ACC112 (cell line): Measurements from ENCODE around the gene PAX2.
A peak's percentile ranks its signal among the peaks of the same experiment; 100 is the strongest.

Source experiments
- H2AFZ ChIP-seq: fragments of 200-600 bp; sonication (generic); one replicate; pipeline ENCODE4 v1.6.0; 2017; ENCODE audit warnings: antibody characterized with exemption, low read length; ENCODE audit not compliant: unreplicated experiment
- H3K27ac ChIP-seq: fragments of 200-600 bp; sonication (generic); 2 replicates; pipeline ENCODE4 v1.5.1; 2014; ENCODE audit warnings: low read depth, mild to moderate bottlenecking, antibody characterized with exemption, low read length, moderate library complexity
- H3K27me3 ChIP-seq: fragments of 200-600 bp; sonication (generic); 2 replicates; pipeline ENCODE4 v1.6.1; 2014; ENCODE audit warnings: mild to moderate bottlenecking, antibody characterized with exemption, low read length, moderate library complexity, mixed read lengths; ENCODE audit not compliant: insufficient read depth
- H3K36me3 ChIP-seq: fragments of 200-600 bp; sonication (generic); 2 replicates; pipeline ENCODE4 v1.6.1; 2016; ENCODE audit warnings: mild to moderate bottlenecking, antibody characterized with exemption, low read length, moderate library complexity, mixed read lengths; ENCODE audit not compliant: insufficient read depth
- H3K4me1 ChIP-seq: fragments of 200-600 bp; sonication (generic); one replicate; pipeline ENCODE4 v1.6.1; 2016; ENCODE audit warnings: low read length, mixed read lengths; ENCODE audit not compliant: insufficient read depth, unreplicated experiment, control insufficient read depth
- H3K4me3 ChIP-seq: fragments of 200-600 bp; sonication (generic); 2 replicates; pipeline ENCODE4 v1.5.1; 2014; ENCODE audit warnings: mild to moderate bottlenecking, low read depth, low read length
- H3K79me2 ChIP-seq: fragments of 200-600 bp; sonication (generic); one replicate; pipeline ENCODE4 v1.6.0; 2016; ENCODE audit warnings: low read length; ENCODE audit not compliant: control insufficient read depth, unreplicated experiment, insufficient read depth

The PAX2 gene

DNA sequence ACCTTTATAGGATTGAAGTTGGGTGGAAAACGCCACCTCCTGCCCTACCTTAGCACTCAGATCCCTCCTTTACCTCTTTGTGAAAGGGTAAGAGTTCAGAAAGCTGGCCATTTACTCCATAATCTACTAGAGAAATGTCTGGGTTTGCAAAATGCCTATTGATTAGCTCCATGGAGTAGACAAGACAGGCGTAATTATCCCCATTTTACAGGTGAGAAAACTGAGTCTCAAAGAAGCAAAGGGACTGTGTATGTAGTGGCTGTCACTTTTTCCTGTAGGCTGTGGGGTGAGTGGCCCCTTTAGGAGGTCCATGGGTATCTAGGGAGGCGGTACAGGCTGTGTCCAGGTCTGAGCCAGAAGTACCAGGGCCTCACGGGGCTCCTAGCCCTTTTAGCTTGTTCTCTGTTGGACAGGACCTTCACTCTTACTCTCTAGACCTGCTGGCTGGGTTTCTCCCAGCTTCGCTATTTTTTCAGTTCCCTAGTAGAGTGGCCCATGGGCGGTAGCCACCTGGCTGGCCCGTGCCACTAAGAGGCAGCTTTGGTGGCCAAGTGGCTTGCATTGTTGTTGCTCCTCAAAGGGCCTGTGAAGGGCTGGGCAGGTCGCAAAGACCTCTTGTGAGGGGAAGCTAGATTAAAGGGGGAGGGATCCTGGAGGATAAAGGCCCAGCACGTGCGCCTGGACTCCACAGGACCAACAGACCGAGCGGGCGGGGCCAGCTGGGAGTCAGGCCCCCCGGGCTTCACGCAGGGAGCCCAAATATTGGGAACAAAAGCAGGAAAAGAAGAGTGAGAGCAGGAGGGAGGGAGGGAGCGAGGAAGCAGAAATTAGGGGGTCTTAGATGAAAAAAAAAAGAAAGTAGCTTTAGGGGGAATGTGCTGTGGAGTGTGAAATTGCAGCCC is 4.7 kb upstream of the PAX2 start:
- H3K27me3 ChIP-seq, result peaks cover 97% of the 10 kb centered on the region

DNA sequence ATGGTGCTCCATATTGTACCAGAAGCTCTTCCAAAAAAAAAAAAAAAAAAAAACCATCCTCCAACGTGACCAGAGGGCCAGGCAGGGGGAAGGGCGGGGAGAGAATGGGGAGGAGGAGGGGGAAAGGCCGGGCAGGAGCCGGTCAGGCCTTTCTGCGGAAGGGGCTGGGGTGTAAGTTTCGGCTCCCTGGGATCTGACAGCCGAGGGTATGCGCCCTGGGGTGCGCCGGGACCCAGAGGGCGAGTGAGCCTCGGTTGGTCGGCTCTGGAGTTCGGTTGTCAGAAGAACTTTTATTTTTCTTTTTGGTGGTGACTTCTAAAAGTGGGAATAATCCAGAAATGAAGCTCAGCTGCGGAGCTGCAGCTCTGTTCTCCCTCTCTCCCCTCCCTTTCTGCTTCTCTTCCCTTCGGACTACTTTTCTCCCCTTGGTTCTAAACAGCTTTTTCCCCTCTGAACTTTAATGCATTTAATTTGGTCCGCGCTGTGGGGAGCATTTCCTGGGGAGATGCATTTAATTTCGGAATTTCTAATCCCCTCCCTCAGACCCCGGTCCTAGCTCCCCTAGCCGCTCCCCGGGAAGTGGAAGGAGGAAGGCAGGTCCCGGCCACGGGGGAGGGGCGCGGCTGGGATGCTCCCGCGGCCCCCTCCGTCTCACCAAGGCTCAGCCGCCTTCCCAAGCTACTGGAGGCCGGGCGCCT is 3.9 kb upstream of the PAX2 start:
- Histone ChIP-seq H3K36me3 (no peaks in the 10 kb centered on the region), H3K4me3 (peak overlapping the region; percentile 21; the same call in 1 of the 2 replicates), H2AFZ (no peak overlapping the region), H3K79me2 (no peaks in the 10 kb centered on the region), H3K4me1 (no peaks in the 10 kb centered on the region), H3K27ac (no peak overlapping the region), H3K27me3 (peaks cover 97% of the 10 kb centered on the region)

More for the DNA sequence above, 4.7 kb upstream of the PAX2 start:
- H3K79me2 ChIP-seq, result no peaks in the 10 kb centered on the region
- no peaks in the 10 kb centered on the region for H3K4me1 ChIP-seq
- H2AFZ ChIP-seq, result no peak overlapping the region
- no peak overlapping the region for H3K27ac ChIP-seq
- no peaks in the 10 kb centered on the region for H3K36me3 ChIP-seq
- H3K4me3 ChIP-seq, result no peak overlapping the region

DNA sequence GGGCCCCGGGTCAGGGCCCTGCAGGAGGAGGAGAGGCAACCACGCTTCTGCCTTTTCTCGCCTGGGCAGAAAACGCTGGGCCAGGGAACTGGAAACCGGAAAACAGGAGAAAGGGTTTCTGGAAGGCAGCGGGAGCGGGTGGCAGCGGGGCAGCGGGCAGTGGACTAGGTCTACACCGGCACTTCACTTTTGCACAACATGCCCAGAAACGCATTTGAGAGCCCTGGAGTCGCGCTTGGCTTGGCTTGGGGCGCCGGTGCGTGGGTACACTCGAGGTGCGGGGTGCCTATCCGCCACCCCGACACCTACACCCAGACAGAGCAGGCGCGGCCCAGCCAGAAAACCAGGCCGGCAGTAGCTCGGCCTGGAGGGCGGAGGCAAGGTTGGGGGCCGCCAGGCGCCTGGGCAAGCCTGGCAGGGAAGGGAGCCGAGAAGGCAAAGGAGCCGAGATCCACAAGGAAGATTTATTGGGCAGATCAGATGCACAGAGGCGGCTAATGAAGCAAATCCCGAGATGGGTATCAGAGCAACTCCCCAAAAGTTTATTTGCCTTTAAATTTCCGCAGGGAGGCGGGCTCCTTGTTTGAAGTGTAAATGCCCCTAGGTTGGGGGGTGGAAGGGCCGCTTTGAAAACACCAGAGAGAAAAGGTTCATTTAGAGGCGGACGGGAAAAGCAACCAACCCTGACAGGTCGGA is 3.2 kb upstream of the PAX2 start:
- H3K4me1 ChIP-seq, result no peaks in the 10 kb centered on the region
- H3K4me3 ChIP-seq, result peak overlapping the region; percentile 21; the same call in 1 of the 2 replicates
- H3K36me3 ChIP-seq, result no peaks in the 10 kb centered on the region
- no peaks in the 10 kb centered on the region for H3K79me2 ChIP-seq
- H3K27ac ChIP-seq, result no peak overlapping the region
- H2AFZ ChIP-seq, result no peak overlapping the region
- peaks cover 97% of the 10 kb centered on the region for H3K27me3 ChIP-seq

DNA sequence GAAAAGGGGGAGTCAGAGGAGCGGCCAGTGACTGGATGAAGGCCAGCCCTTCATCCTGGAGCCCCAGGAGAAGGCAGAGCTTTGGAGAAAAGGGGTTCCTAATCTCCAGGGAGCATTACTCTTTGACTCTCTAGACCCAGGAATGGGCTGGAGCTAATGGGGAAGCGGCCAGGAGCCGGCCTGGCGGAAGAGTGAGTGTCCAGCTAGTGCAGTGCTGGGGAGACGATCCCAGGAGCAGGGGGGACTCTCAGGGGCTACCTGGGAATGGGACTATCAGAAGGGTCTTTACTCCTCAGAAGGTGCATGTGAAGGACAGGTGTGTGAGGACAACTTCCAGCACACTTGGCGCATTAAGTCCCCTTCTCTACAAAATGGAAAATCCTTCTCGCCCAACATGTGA is 2.4 kb upstream of the PAX2 start:
- H3K27me3 ChIP-seq, result peaks cover 97% of the 10 kb centered on the region

DNA sequence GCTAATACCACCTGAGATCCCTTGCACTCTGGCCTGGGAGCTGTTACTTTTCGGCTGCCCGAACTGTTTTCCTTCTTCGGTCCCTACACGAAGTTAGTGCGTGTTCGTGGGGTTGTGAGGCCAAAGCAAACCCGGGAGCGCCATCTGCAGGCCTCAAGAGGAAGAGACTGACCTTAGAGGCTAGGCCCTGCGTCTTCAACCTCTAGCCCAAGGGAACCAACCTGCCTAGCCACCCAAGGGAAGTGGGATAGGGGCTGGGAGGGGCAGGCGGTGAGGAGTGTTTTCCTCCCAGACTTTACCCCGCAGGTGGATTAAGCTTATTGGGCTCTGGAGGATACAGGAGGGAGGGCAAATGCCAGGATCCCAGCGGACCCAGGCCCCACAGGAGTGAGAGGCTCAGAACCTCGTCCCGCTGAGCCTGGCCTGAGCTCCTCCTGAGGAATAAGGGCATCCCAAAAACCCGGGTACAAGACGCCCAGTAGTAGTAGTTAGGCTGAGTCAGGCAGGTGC is 1.7 kb upstream of the PAX2 start:
- Histone ChIP-seq H3K4me1 (no peaks in the 10 kb centered on the region), H3K79me2 (no peaks in the 10 kb centered on the region), H2AFZ (no peak overlapping the region), H3K27ac (no peak overlapping the region), H3K4me3 (no peak overlapping the region), H3K36me3 (no peaks in the 10 kb centered on the region), H3K27me3 (peaks cover 97% of the 10 kb centered on the region)

More for the DNA sequence above, 2.4 kb upstream of the PAX2 start:
- Histone ChIP-seq H2AFZ (no peak overlapping the region), H3K27ac (no peak overlapping the region), H3K4me3 (no peak overlapping the region), H3K4me1 (no peaks in the 10 kb centered on the region), H3K79me2 (no peaks in the 10 kb centered on the region), H3K36me3 (no peaks in the 10 kb centered on the region)

DNA sequence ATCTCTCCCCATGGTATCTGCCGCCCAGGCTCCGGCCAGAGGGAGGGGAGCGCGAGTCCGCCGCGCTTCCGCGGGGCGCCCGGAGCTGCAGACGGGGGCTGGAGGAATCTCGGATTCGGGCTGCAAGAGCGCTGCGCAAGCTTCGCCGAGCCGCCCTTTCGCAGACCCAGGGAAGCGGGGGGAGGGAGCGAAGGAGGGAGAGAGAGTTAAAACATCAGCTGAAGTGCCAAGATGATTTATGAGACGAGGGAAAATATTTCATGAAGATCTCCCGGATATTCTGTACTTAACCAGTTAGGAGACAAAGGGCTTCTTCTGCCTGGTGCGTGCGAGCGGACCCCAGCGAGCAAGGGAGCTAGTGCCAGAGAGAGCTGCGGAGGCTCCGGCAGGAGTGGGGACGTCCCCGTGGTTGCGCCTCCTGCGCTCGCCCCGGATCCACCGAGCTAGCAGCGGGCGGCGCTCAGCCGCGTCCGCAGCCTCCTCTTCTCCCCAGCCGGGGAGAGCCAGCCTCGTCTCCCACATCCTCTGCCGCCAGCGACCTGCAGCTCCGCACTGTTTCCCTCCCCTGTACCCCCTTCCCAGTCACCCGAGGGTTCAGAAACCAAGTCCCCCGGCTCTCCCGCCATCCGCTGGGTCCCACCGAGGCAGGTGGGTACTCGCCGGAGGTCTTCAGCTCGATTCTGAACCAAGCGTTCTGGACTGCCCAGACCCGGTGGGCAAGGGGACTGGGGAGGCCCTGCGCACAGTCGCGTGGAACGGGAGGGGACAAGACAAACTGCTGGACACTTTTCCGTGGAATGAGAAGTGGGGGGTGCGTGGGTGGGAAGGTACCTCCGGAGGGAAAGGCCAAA is 1.0 kb upstream of the PAX2 start:
- peak overlapping the region; percentile 52 for H3K4me3 ChIP-seq
- H3K27ac ChIP-seq, result no peak overlapping the region
- peaks cover 97% of the 10 kb centered on the region for H3K27me3 ChIP-seq
- H3K79me2 ChIP-seq, result no peaks in the 10 kb centered on the region
- no peak overlapping the region for H2AFZ ChIP-seq
- H3K36me3 ChIP-seq, result no peaks in the 10 kb centered on the region
- H3K4me1 ChIP-seq, result no peaks in the 10 kb centered on the region

DNA sequence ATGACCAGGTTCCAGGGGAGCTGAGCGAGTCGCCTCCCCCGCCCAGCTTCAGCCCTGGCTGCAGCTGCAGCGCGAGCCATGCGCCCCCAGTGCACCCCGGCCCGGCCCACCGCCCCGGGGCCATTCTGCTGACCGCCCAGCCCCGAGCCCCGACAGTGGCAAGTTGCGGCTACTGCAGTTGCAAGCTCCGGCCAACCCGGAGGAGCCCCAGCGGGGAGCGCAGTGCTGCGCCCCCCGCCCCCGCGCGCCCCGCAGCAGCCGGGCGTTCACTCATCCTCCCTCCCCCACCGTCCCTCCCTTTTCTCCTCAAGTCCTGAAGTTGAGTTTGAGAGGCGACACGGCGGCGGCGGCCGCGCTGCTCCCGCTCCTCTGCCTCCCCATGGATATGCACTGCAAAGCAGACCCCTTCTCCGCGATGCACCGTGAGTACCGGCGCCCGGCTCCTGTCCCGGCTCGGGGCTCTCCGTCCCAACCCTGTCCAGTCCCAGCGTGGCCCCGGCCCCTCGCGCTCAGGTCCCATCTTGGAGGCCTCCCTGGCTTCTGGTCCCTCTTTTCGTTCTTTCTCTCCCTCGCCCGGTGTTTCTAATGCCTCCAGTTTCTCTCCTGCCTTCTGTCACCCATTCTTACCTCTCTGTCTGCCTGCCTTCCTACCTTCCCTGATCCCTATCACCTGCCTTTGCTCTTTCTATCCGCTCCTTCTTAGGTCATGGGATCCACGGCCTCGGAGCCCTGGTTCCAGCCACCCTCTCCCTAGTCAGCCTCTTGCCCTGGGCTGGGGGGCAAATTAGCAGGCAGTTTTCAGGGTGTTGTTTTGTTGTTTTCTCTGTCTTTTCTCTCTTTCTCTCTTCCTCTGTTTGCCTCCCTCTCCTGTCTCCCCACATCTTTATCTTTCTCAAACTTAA is 751 bp downstream of the PAX2 start:
- Histone ChIP-seq H3K4me1 (no peaks in the 10 kb centered on the region), H3K27ac (no peak overlapping the region), H3K4me3 (peak overlapping the region; percentile 67), H3K79me2 (no peaks in the 10 kb centered on the region), H3K27me3 (peaks cover 97% of the 10 kb centered on the region), H3K36me3 (no peaks in the 10 kb centered on the region), H2AFZ (no peak overlapping the region)

DNA sequence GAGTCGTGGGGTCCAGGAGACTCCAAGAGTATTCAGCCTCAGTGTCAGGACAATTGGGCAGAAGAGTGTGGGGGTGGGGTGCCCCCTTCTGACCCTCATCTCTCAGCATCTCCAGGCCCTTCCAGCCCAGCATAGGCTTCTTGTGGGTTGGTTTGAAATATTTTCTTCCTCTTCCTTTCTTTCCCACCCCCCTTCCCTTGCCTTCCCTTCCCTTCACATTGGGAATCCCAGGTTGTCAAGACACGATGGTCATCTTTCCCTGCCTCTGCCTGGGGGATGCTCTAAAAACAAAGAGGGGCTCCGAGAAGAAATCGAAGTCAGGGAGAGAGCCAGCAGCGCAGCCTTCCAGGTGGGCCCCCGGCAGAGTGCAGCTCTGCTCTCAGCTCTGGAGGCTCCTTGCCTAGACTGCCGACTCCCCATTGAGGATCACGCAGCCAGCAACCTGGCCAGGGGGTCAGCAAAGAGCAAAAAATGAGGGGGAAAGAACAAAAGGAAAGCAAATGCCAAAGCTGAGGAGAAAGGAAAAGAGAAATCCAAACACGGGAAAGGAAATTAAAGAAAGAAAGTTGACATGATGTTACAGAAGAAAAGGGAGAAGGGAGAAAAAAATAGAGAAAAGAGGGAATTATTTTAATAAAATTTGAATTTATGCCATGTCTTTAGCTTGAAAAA is 1.5 kb downstream of the PAX2 start:
- no peak overlapping the region for H3K27ac ChIP-seq
- no peak overlapping the region for H3K4me3 ChIP-seq
- no peaks in the 10 kb centered on the region for H3K36me3 ChIP-seq
- no peak overlapping the region for H2AFZ ChIP-seq
- peaks cover 97% of the 10 kb centered on the region for H3K27me3 ChIP-seq
- H3K79me2 ChIP-seq, result no peaks in the 10 kb centered on the region
- no peaks in the 10 kb centered on the region for H3K4me1 ChIP-seq
